Tibial nerve (tissue), 4 donors: ENCODE measurements around the gene DRD1.

Experiments
- EP300 ChIP-seq, 2 donors: sonication (generic); formaldehyde crosslinking; IDR thresholded peaks; one replicate each; pipeline ENCODE4 v1.6.1; 2017; ENCODE audit warnings: antibody characterized with exemption in 2 of 2, mild to moderate bottlenecking in 1 of 2
- TF ChIP-seq, protein P1 (sequence below), 5 experiments: fragments of 200-600 bp in 3 of 5; fragments of 450-650 bp in 2 of 5; sonication (generic) in 3 of 5; IDR thresholded peaks; one replicate each; pipeline ENCODE4 v1.5.1; 2016 to 2019; ENCODE audit warnings: antibody characterized with exemption in 5 of 5, mild to moderate bottlenecking in 3 of 5, moderate library complexity in 2 of 5

DNA sequence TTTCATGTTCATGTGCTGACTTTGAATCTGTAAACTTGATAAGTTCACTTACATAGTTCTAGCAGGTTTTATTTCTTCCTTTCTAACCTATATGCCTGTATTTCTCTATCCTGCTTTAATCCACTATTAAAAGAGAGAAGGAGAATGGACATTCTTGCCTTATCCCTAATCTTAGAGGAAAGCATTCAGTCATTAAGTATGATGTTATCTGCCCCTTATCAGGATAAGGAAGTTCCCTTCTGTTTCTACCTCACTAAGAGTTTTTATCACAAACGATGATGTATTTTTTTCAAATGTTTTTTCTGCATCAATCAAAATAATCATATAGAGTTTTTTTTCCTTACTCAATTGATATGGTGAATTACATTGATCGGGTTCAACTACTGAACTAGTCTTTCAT, 33.1 kb downstream of the DRD1 start:
- TF ChIP-seq EP300 (IDR thresholded peaks at IDR 0.05), result no peak
- TF ChIP-seq, protein P1, sequence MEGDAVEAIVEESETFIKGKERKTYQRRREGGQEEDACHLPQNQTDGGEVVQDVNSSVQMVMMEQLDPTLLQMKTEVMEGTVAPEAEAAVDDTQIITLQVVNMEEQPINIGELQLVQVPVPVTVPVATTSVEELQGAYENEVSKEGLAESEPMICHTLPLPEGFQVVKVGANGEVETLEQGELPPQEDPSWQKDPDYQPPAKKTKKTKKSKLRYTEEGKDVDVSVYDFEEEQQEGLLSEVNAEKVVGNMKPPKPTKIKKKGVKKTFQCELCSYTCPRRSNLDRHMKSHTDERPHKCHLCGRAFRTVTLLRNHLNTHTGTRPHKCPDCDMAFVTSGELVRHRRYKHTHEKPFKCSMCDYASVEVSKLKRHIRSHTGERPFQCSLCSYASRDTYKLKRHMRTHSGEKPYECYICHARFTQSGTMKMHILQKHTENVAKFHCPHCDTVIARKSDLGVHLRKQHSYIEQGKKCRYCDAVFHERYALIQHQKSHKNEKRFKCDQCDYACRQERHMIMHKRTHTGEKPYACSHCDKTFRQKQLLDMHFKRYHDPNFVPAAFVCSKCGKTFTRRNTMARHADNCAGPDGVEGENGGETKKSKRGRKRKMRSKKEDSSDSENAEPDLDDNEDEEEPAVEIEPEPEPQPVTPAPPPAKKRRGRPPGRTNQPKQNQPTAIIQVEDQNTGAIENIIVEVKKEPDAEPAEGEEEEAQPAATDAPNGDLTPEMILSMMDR (IDR thresholded peaks at IDR 0.05), result no peak
